Measurements from ENCODE around the gene CAMK1.
"Not testable (repeated sequence)": the region's sequence is repeated elsewhere in the genome, so short reads cannot be mapped to it uniquely, and the experiment has no call there.

The CAMK1 gene

DNA sequence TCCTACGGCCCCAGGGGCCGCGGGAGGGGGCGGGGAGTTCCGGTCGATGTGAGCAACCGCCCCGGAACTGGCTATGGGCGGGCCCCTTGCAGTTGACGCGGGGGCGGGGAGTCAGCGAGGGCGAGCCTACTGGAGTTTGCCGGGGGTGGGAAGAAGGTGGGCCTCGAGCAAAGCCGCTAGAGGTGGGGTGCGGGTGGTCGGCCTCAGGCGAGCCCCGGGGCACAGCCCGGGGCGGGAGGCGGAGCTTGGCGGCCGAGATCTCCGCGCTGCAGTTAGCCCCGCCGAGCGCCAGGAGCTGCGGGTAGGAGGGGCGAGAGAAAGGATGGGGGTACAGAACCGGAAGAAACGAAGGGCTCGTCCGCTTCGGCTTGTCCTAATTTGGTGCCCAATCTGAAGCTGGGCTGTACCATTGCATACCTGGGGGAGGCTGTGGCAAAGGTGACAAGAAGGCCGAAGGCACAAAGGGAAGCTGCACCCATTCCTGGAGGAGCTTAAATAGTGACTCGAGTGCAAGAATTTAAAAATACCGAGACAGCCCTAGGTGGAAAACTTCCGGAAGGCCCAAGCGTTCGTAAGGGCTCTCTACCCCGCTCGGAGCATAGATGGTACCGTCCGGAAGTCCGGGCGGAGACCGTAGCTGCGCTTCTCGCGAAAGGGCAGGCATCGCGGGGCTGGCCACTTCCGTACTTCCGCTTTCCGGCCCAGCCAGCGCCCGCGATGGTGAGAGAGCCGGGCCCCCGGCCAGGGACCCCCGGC is 22.8 kb upstream of the CAMK1 start, which contains the start of the genes ARPC4 and TADA3:
Gene ARPC4, plus strand, starts transcription at position 678 of the 756 bp plus-strand sequence. Its CDS starts 40 bp downstream, at position 718.
Gene TADA3, minus strand, starts transcription at position 69 of the 756 bp plus-strand sequence. CDS start 1,007 bp downstream, outside the sequence.
- no peak for FAIRE-seq

DNA sequence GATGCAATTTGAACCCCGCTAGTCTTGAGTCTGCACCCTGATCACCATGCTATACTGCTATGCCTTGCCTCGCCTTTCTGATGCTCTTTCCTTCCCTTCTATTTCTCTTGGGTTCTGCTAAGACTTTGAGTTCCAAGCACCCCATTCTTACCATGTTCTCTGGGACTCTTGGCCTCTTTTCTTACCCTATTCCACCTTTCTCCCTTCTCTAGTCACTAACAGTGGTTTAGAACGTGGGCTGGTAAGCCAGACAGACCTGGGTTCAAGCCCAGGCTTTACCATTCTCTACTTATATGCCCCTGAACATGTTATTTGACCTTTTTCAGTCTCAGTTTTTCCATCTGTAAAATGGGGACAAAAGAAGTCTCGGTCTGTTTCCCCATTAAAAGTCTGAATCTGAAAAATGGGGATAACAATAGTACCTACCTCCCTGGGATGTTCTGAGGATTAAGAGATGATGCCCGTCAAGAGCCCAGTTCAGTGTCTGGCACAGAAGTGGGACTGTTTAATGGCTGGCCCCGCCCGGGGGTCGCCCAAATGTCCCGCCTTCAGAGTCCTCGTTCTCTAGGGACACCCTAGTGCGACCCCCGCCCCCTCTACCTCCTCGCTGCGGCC is 22.1 kb upstream of the CAMK1 start:
- no peak for FAIRE-seq

DNA sequence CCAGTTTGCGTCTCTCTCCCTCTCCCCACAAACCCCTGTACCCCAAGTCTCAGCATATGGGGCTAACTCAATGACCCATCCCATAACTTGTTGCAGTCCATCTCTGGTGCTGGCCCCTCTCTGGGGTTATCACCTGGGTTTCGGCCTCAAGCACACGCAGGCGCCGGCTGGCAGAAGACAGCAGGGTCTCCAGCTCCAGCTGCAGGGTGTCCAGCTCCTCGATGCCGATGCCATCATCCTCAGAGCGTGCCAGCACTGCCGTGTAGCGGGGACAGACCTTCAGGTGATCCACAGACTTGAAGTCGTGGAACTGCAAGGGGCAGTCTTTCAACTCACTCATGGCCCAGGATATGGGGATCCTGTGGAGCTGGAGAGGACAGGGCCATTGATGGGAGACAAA is 21.4 kb upstream of the CAMK1 start:
- FAIRE-seq, result no peak

DNA sequence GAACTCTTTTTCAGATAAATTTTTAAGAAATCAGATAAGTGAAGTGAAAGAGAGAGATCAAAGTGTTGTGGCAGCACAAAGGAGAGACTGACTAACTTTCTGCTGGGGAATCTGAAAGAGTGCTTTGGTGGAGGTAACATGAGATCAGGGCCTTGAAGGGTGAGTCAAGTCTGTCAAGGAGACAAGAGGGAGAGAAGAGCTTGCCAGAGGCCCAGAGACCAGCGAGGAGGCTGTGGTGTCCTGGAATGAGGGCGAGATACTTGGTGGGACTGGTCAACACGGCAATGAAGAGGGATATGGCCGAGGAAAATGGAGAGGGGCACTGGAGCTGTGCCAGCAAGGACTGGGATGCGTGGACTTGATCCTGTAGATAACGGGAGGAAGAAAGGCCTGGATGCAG is 18.0 kb upstream of the CAMK1 start:
- no peak for FAIRE-seq

DNA sequence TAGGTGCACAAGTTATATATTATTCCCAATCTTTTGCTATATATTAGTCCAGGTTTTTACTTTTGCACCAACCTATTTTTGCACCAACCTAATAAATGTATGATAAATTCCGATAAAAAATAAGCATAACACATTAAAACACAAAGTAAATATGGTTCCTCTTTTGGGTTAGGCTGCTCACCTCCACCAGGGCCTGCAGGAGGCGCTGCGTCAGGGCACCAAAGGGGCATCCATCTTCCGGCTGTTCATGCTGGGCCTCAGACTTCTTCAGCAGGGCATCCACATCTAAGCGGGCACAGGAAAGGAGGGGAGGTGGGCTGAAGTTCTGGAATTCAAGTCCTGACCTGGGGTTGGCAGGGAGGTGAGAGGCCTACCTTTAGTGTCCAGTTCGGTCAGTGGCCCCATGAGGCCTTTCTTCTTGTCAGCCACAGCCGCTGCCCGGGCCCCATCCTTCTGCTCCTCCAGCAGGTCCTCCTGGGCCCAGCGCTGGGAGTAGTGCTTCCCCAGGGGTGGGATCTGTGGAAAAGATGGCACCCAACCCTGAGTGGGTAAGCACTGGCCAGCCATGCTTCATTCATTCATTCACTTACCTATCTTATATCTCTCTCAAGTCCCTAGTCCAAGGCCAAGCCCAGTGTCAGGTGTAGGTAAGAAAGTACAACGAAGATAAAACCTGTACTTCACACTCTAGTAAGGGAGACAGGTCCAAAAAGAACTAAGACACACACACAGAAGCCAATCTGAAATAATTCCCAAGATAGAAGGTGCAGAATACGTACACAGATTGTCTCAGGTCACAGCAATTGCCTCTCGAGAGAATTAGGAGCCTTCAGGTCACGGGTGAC is 17.3 kb upstream of the CAMK1 start:
- no peak for FAIRE-seq

DNA sequence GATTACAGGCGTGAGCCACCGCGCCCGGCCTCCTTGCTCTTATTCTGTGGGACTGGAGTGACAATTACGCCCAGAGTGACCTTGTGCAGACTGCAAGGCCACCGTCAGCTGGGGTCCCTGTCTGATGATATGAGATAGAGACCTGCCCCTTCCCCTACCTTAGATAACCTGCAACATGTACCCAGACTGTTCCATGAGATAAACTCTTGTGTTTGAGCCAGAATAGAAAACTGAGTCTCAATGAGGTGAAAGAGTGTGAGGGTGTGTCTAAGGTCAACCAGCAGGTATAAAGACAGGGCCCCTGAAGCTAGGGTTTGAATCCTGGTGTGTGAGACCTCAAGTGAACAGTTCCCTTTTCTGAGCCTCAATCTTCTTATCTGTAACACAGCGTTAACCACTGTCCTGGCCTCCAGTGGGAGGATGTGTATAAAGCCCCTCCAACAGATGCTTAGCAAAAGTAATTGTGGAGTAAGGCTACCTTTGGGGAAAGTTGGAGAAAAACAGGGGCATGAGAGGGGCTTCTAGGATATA is 16.5 kb upstream of the CAMK1 start:
- no peak for FAIRE-seq

DNA sequence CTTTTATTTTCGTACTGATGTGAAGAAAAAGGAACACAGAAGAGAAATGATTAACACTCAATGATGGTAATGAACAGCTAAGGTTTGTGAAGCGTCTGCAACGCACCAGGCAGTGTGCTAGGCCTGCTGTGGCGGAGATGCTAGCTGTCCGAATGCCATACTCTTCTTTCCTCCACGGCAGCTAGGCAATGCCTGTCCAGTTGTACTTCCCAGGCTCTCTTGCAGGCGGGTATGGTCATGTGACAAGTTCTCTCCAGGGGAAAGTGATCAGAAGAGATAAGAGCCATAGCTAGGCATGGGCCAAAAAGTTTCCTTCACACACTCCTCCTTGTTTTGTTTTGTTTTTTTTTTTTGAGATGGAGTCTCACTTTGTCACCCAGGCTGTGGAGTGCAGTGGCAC is 15.9 kb upstream of the CAMK1 start:
- no peak for FAIRE-seq

DNA sequence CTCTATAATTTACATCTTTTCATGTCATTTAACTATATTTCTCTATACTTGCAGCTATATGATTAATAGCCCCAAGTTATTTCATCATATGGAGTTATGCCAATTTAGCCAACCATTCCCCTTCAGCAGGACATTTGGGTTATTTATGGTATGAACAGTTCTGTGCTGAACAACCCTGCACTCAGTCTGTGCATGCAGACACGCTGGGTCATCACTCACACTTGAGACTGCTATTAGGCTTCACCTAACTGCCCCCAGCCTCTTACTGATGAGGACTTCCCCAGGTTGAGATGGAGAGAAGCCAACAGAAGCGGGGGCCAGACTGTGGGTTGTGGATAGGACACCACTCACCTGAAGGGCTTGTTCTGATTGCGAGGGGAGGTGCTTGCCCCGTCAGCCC is 15.2 kb upstream of the CAMK1 start:
- FAIRE-seq, result no peak

DNA sequence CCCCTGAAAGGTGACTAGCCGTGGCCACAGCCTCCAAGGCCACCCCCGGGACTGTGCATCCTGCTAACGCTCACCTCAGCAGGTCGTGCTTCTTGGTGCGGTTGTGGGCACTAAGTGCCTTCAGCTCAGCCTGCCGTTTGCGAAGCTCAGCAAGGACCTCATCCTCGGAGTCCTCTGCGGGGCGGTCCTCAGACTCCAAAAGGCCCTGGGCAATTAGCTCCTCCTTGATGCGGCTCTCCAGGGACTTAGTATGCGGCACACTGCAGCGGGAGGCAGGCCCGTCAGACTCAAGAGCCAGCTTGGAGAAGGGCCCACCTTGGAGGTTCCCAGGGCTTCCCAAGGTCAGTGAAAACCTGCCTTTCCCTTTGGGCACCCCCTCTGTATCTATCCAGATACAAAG is 14.2 kb upstream of the CAMK1 start:
- FAIRE-seq, result no peak

DNA sequence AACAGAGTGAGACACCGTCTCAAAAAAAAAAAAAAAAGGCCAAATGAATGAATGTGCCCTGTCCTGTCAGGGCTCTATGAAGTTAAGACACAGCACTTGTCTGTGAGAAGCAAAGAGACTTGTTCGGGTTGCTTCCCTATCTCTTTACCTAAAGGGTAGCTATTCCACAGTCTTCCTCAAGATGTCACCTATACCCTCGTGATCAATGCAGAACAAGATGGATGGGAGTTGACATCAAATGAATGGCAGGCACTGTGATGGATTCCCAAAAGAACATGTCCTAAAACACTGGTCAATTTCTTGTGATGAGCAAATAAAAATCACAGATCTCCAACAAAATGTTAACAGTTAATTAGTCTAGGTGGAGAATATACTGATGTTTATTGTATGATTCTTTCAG is 13.0 kb upstream of the CAMK1 start:
- FAIRE-seq, result no peak

DNA sequence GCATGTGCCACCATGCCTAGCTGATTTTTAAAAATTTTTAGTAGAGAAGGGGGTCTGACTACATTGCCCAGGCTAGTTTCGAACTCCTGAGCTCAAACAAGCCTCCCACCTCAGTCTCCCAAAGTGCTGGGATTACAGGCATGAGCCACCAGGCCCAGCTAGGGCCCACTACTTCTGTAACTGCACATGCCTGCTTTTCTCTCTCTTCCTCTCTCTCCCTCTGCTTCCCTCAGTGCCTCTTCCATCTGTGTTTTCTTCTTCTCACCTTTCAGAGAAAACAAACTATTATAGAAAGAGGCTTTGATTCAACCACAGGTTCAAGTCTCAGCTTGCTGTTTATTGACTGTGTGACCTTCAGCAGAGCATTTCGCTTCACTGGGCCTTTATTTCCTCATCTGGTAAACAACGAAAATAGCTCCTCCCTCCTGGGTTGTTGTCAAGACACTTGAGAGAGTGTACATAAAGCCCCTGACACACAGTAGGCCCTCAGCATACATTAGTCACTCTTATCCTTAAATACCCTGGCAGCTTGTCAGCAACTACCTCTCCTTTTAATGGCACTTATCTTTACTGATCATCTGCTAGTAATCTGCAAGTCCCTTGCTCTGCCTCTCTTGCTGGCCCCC is 12.3 kb upstream of the CAMK1 start:
- FAIRE-seq, result no peak

DNA sequence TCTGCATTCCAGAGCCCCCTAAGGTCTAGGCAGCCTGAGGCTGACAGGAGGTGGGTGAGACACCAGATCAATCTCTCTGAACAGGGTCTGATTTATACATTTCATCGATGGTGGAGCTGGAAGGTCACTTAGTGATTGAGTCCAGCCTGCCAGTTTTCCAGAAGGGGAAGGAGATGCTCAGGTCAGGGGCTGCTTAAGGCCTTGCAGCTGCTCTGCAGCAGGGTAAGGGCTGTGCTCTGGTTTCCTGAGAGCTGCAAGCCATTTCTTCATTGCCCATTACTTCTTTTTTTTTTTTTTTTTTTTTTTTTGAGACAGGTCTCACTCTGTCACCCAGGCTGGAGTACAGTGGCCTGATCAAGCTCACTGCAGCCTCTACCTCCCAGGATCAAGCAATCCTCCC is 11.8 kb upstream of the CAMK1 start:
- no peak for FAIRE-seq

DNA sequence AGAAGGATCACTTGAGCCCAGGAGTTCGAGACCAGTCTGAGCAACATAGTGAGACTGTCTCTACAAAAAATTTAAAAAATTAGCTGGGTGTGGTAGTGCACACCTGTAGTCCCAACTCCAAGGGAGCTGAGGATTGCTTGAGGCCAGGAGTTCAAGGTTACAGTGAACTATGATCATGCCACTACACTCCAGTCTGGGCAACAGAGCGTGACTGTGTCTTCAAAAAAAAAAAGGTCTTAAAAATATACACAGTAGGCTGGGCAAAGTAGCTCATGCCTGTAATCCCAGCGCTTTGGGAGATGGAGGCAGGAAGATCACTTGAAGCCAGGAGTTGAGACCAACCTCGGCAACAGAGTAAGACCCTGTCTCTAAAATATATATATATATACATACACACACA is 11.2 kb upstream of the CAMK1 start:
- FAIRE-seq, result no peak

DNA sequence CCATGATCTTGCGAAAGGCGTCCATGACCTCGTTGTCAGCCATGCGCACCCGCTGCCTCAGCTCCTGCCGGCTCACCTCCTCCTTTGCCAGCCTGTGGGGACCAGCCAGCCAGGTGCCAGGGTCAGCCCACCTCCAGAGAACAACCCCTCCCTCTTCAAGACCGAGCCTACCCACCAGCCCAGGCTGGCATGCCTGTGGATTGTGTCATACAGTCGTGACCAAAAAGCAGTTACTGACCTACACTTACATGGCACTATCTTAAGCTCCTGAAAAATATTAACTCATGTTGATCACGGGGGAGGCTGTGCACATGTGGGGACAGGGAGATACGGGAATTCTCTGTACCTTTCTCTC is 10.7 kb upstream of the CAMK1 start:
- FAIRE-seq, result no peak

DNA sequence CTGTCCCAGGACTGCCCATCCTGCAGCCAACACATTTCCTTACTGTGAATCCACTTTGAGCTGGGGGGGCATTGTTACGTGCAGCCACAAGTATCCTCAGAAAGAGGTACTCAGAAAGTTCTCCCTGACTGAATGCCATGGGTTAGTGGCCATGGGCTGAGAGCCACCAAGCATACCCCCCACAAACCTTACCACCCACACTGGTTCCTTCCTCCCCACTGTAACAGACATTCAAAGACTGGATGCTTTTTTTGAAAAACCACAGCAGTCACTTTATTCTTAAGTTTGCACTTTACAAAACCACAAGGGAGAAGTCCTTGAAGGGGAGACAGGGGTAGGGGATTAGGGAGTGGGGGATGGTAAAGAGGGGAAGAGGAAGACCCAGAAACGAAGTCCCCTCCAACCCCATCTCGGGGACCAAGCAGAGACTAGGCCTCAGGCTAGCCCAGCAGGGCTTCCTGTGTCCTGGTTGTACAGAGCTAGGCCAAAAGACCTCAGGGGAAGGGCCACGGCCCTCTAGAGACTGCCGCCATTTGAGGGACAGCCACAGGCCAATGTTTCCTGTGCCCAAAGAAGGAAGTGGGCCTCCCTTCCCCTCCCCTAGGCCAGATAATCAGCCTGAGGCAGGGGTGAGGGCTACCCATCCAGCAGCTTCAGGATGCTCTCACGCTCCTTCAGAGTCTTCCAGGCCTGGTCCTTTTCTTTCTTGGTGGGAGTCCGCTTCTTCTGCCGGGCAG is 10.1 kb upstream of the CAMK1 start:
- FAIRE-seq, result no peak

DNA sequence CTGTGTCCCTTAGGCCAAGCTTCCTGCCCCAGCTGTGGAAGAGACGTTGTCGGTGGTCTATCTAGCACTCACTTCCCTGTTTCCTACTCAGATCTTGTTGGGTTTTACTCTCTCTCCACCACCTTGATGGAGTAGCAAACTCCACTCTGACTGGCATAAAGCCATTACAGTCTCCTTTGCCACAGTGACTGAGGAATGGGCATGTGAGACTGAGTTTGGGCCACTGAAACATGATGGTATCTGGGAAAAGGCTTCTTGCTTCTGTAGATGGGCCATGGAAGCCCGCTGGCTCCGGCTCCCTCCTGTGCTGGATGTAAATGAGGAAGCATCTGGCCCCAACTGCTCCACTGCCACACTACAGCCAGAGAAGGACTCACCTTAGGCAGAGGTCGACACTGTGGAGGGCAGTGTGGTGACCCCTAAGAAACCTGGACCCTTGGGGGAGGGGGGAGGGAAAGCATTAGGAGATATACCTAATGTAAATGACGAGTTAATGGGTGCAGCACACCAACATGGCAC is 9.4 kb upstream of the CAMK1 start:
- FAIRE-seq, result no peak

DNA sequence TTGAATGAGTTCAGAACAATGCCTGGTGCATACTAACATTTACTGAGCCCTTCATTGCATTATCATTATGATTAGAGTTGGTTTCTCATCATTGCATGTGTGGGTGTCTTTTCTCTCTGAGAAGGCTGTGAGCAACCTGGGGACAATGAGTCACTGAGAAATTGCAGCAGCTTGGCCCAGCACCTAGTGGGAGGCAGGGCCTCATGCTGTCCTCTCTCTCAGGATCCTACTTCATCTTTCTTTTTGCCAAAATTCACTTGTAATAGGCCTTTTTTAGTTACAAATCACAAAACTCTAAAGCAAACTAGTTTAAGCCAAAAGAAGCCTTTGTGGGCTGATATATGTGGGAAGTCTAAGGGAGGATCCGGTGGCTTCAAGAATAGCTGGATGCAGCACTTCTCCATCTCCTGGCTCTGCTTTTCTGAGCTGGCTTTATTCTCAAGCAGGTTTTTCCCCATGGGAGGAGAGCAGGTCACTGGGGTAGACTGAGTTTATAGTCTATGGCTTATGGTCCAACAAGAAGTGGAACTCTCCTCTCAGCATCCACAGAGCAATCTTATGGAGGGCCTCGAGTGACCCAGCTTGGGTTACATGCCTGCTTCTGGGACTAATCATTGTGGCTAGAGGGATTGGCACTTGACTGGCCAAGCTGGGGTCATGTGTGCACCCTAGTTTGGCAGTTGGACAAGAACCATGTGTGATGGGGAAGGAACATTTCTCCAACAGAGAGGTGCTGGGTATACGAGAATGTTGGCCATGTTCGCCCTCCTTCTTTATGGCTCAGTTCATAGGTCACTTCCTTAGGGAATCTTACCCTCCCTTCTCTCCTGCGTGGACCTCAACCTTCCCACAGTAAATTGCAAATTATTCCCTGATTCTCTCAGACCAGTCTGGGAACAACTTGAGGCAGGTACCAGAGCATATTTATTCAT is 8.7 kb upstream of the CAMK1 start:
- FAIRE-seq, result no peak

DNA sequence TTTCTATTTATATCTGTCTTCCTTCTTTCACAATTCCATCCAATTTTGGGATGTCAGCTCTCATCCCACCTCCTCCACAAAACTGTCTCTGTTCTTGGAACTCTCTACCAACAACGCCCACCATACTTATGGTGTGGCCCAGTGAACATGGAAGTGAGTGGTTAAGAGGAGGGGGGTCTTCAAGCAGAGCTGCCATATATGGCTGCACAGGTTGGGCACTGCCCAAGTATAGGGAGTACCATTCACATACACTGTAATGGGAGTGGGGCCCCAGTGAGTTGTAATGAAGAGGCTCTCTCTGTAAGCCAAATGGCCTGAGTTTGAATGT is 7.9 kb upstream of the CAMK1 start:
- FAIRE-seq, result no peak

DNA sequence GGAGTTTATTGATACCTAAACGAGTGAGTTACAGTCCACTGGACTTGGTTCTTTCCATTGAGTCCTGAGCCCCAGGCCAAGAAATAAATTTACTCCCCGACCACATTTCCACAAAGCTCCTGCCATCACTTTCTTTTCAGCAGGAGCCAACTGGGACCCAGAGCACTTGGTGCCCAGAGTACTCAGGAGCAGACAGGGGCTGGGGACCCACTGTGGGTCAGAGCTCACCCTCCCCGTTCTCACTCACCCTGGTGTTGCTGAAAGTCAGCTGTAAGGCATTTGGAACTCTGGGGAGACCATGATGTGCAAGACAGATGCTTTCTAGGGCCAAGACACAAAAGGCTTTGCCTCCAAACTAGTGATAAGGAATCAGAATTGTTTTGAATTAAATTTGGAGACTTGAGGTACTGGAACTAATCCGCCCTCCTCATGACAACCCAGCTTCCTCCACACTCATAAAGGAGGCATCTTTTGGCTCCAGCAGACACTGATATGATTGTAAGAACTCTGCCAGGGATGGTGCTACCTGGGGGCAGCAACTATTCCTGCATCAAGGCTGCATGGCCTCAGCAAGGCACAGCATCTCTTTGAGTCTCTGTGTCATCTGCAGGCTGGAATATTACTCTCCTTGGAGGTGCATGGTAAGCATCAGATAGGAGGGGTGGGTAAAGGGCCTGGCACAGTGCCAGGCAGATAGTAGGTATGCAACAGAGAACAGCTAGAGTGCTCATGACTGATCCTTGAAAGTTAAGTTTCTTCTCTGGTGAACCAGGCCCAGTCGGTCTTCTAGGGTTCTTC is 7.3 kb upstream of the CAMK1 start:
- no peak for FAIRE-seq

DNA sequence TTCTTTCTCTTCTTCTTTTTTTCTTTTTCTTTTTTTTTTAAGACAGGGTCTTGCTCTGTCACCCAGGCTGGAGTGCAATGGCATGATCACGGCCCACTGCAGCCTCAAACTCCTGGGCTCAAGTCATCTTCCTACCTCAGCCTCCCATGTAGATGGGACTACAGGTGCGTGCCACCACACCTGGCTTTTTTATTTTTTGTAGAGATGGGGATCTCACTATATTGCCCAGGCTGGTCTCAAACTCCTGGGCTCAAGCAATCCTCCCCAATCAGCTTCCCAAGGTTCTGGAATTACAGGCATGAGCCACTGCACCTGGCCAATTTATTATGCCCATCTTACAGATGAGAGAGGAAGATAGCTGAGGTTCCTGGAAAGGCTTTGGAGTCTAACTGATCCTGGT is 1.3 kb upstream of the CAMK1 start:
- FAIRE-seq, result not testable (repeated sequence)

All from endometrium (tissue), 2 donors.